G401 (cell line): ENCODE measurements around the gene MARF1. TPM values are rescaled to one million over a fixed set of nuclear protein-coding genes. Genes with fewer than 3 reads are reported as not detected.
"Not testable (repeated sequence)": the region's sequence is repeated elsewhere in the genome, so short reads cannot be mapped to it uniquely, and the experiment has no call there.

Experiments
- DNase-seq: peaks from one replicate; pipeline ENCODE4 v3.0.0-alpha.2; 2015; ENCODE audit warnings: low spot score
- in situ Hi-C: cut with HindIII; loops from 2 replicates; pipeline ENCODE4 v1.10.0; 2016; ENCODE audit warnings: low sequenced_read_pairs, mixed read lengths
- total RNA-seq: library from RNA; depleted of rRNA; stranded (reverse); fragments of >200 nt; shearing (Covaris generic); gene quantifications from 2 replicates; pipeline ENCODE4 v1.2.3, GENCODE V29; 2014; rRNA removed

The MARF1 gene, protein sequence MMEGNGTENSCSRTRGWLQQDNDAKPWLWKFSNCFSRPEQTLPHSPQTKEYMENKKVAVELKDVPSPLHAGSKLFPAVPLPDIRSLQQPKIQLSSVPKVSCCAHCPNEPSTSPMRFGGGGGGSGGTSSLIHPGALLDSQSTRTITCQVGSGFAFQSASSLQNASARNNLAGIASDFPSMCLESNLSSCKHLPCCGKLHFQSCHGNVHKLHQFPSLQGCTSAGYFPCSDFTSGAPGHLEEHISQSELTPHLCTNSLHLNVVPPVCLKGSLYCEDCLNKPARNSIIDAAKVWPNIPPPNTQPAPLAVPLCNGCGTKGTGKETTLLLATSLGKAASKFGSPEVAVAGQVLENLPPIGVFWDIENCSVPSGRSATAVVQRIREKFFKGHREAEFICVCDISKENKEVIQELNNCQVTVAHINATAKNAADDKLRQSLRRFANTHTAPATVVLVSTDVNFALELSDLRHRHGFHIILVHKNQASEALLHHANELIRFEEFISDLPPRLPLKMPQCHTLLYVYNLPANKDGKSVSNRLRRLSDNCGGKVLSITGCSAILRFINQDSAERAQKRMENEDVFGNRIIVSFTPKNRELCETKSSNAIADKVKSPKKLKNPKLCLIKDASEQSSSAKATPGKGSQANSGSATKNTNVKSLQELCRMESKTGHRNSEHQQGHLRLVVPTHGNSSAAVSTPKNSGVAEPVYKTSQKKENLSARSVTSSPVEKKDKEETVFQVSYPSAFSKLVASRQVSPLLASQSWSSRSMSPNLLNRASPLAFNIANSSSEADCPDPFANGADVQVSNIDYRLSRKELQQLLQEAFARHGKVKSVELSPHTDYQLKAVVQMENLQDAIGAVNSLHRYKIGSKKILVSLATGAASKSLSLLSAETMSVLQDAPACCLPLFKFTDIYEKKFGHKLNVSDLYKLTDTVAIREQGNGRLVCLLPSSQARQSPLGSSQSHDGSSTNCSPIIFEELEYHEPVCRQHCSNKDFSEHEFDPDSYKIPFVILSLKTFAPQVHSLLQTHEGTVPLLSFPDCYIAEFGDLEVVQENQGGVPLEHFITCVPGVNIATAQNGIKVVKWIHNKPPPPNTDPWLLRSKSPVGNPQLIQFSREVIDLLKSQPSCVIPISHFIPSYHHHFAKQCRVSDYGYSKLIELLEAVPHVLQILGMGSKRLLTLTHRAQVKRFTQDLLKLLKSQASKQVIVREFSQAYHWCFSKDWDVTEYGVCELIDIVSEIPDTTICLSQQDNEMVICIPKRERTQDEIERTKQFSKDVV (N-terminal part only)
- 4.4 and 12.5 TPM in 2 replicates for total RNA-seq

DNA sequence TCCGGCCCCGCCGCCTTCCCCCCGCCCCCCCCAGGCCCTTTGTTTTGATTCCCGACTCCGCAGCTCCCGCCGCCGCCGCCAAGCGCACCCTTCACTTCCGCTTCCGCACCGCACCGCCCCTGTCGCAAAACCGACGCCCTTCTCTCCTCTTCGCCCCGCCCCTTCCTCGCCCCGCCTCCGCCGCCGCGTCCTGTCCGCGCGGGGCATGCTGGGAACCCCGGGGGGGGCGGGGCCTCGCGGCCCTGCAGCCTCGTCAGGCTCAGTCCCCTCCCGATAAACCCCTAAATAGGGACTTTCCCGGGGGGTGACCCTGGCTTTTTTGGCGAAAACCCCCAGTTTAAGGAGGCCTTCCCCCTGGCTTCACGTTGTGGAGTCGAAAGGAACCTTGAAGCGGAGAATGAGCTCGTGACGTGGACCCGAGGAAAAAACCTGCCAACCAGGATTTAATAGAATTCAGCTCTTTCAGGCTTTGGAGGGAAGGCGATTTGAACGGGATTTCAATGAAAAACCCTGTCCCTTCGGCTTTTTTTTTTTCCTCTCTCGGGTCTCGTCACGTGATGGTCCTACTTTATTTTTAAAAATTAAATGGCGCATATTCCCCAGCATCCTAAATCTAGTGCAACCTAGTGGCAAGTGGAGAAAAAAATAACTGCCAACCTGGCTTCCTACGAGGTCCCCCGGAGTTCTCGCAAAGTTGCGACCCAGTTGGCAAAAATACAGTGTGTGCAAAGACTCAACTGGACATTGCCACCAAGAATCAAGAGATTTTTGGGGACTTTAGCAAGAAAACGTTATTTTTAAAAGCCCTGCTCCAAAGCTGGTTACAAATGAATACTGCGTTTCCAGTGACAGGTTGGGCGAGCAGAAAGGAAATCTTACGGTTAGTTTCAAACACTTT, at the start of gene MARF1:
Gene MARF1, minus strand, starts transcription at position 107 of the 898 bp plus-strand sequence. CDS start 3,921 bp downstream, outside the sequence.
- in situ Hi-C loops = no loop called here
- DNase-seq = peak; percentile 95

DNA sequence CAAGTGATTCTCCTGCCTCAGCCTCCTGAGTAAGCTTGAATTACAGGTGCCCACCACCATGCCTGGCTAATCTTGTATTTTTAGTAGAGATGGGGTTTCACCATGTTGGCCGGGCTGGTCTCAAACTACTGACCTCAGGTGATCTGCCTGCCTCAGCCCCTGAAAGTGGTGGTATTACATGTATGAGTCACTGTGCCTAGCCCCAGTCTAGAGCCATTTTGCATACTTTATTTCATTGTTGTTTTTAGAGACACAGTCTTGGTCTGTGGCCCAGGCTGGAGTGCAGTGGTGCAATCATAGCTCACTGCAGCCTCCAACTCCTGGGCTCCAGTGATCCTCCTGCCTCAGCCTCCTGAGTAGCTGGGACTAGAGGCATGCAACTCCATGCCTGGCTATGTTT, 49.6 kb upstream of the MARF1 start:
- in situ Hi-C loops, DNase-seq: not testable (repeated sequence)

DNA sequence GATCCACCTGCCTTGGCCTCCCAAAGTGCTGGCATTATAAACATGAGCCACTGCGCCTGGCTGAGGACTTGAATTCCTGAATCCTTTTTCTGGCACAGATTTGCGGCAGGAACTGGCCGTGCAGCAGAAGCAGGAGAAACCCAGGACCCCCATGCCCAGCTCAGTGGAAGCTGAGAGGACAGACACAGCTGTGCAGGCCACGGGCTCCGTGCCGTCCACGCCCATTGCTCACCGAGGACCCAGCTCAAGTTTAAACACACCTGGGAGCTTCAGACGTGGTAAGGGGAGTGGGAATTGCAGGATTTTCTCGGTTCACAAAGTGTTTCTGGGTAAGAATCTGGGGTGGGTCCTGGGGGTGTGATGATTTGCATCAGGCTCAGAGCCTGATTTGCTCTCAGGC, 48.1 kb upstream of the MARF1 start:
- in situ Hi-C loops = no loop called here
- DNase-seq = no peak

DNA sequence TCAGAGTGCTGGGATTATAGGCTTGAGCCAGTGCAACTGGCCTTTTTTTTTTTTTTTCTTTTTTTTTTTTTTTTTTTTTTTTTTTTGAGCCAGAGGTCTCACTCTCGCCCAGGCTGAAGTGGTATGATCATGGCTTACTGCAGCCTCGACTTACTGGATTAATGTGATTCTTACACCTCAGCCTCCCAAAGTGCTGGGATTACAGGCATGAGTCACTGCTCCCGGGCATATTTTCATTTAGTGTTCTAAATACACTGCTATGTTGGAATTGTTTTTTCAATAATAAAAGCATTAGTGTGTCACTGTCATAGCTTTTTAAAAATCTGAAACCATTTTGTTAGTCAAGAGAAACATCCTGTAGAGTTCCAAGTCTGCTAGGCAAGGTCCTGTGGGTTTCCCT, 47.3 kb upstream of the MARF1 start:
- DNase-seq = no peak
- in situ Hi-C loops = no loop called here

GRCh38 chr16:15689290-15689689, 46.3 kb upstream of the MARF1 start:
- in situ Hi-C loops = no loop called here
- DNase-seq = no peak

DNA sequence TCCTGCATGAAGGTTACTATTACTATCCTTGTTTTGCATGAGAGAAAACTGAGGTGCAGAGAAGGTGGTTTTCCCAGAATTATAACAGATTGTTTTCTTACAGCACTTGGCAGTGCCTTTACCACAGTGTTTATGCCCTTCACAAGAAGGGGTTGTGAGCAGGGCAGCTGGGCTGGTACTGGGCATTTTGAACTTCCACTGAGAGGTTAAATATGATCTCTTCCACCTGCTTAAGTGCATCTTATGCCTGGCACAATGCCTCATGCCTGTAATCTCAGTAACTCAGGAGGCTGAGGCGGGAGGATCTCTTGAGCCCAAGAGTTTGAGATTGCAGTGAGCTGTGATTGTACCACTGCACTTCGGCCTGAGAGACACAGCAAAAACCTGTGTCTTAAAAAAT, 43.3 kb upstream of the MARF1 start:
- DNase-seq = no peak
- in situ Hi-C loops = no loop called here

- peak; percentile 7 for DNase-seq
- in situ Hi-C loops = no loop called here
Observed at GRCh38 chr16:15682105-15682570, 39.2 kb upstream of the MARF1 start.

- DNase-seq = no peak
- in situ Hi-C loops = no loop called here
Observed at GRCh38 chr16:15677447-15677846, 34.5 kb upstream of the MARF1 start.

- DNase-seq = no peak
- in situ Hi-C loops = no loop called here
Observed at GRCh38 chr16:15676506-15676905, 33.6 kb upstream of the MARF1 start.

- in situ Hi-C loops = no loop called here
- DNase-seq = no peak
Observed at GRCh38 chr16:15674571-15674970, 31.6 kb upstream of the MARF1 start.

DNA sequence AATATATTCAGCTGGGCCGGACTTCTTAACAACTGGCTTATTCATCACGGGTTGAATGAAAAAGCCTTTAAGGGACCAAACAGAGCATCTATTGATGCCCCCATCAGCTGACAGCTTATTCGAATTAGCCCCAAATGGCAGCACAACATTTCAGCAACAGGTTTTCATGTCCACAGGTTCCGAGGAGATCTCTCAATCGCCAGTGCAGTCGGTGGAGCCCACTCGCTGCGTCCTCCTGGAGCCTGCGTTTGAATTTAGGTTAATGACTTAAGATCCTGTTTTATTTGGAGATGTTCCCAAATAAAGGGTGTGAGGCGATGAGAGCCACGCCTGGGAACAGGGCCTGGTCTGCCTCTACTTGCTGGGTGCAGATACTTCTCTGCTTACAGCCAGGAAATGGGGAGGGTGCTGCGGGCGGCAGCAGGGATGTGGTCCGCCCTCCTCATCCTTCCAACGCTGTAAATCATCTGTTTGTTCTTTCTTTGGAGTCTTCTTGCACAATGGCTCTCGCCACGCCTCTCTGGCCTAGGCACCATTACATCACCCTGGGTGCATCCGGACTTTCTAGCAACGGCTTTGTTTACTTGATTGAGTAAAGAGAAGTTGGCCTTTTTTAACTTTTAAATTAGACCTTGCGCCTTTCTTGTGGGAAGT, 29.7 kb upstream of the MARF1 start:
- DNase-seq = peak; percentile 10
- in situ Hi-C loops = no loop called here

- DNase-seq, in situ Hi-C loops: not testable (repeated sequence)
Observed at GRCh38 chr16:15672127-15672513, 29.2 kb upstream of the MARF1 start.

GRCh38 chr16:15671530-15672117, 28.7 kb upstream of the MARF1 start:
- no peak for DNase-seq
- in situ Hi-C loops = no loop called here

- DNase-seq = no peak
- in situ Hi-C loops = no loop called here
Observed at GRCh38 chr16:15667091-15667742, 24.3 kb upstream of the MARF1 start.

- no peak for DNase-seq
- in situ Hi-C loops = no loop called here
Observed at GRCh38 chr16:15665107-15665506, 22.2 kb upstream of the MARF1 start.

DNA sequence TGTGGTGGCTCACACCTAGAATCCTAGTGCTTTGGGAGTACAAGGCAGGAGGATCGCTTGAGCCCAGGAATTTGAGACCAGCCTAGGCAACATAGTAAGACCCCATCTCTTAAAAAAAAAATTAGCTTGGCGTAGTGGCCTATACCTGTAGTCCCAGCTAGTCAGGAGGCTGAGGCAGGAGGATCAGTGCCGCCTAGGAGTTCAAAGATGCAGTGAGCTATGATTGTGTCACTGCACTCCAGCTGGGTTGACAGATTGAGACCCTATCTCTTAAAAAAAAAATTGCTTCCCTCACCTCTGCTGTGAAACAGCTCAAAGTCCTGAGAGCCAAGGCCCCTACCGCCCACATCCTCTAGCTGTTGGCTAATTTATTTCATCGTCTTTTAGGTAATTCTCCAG, 17.2 kb upstream of the MARF1 start:
- DNase-seq = no peak
- in situ Hi-C loops = no loop called here

GRCh38 chr16:15658556-15658955, 15.6 kb upstream of the MARF1 start:
- DNase-seq = no peak
- in situ Hi-C loops = no loop called here
